Measurements from ENCODE around the gene GALNT3. TPM values are rescaled to one million over a fixed set of nuclear protein-coding genes. Genes with fewer than 3 reads are reported as not detected.

GALNT3 gene
- total RNA-seq, 4 donors from 2014 or later, result 0.20 to 1.7 (median 0.56) TPM; not detected in 1

DNA sequence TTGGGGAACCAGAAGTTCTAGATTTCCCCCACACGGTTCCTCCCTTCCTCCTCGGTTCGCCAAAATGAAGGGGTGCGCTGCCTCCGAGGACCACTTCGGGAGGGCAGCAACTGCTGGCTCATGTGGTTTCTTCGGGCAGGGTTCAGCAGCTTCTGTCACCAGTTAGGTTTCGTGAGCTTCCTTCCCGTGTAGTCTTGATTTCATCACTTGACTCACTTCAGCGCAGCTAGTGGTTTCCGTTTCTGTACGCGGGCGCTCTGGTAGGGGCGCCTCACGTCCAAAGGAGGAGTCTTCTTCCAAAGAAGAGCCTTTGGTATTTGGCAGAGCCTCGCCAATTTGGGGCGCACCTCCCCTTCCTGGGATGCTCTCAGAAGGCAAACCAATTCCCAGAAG is 485 bp upstream of the GALNT3 start:
- H3K36me3 ChIP-seq, result no peaks in the 10 kb centered on the region
- no peak for DNase-seq
- no peak for ATAC-seq
- no peak for TF ChIP-seq CTCF (IDR thresholded peaks at IDR 0.05 in 4 of 5, conservative IDR thresholded peaks at IDR 0.05 in 1 of 5)
- H3K4me1 ChIP-seq, result peaks cover 0 to 14% of the 10 kb centered on the region in 2 donors
- H3K27ac ChIP-seq, result no peak overlapping the region
- peak overlapping the region; percentile 18 to 50 (median 45) for H3K4me3 ChIP-seq
- H3K27me3 ChIP-seq, result peaks cover 14 to 44% (median 27%) of the 10 kb centered on the region in 3 donors
- intact Hi-C loops (cut with DNase I; ENCODE audit: low total_unique reads) (no loop called here), in situ Hi-C loops (cut with MboI; ENCODE audit: low sequenced_read_pairs in 4 of 4) (no loop called here)
- H3K9me3 ChIP-seq, result no peaks in the 10 kb centered on the region

DNA sequence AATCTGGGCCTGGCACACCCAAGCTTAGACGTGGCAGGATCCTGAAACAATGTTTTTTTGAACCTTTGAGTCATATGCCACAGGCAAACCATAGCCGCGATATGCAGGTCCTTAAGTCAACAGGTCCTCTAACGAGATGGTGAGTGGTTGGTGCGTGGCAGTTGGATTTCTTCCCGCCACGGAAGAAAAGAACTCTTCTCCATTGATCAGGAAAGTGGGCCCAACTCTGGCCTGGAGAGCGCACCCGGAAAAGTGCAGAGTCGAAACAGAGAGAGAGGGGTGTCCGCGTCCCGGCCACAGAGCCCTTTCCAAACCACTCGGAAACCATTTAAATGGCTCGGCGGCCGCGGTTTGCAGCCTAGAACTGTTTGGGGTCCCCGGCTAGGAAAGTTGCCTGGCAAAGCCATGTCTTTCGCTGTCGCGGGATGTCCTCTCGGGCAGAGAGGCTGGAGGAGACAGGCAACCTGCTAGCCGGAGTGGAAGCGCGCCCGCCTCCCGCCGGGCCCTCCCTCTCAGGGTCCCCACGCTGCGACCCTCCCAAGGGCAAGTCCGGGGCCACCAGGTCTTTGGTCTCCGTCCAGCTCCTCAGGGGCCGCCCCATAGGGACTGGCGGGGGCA is 777 bp downstream of the GALNT3 start:
- Histone ChIP-seq H3K9me3 (no peaks in the 10 kb centered on the region), H3K4me1 (peaks cover 0 to 14% of the 10 kb centered on the region in 2 donors), H3K36me3 (no peaks in the 10 kb centered on the region), H3K27ac (no peak overlapping the region), H3K4me3 (peak overlapping the region; percentile 18 to 50 (median 45)), H3K27me3 (peaks cover 14 to 44% (median 27%) of the 10 kb centered on the region in 3 donors)
- DNase-seq (no peak), ATAC-seq (no peak)
- in situ Hi-C loops (cut with MboI; ENCODE audit: low sequenced_read_pairs in 4 of 4), result no loop called here
- TF ChIP-seq CTCF (IDR thresholded peaks at IDR 0.05 in 4 of 5, conservative IDR thresholded peaks at IDR 0.05 in 1 of 5) (no peak), POLR2A (IDR thresholded peaks at IDR 0.05) (no peak)
- intact Hi-C loops (cut with DNase I; ENCODE audit: low total_unique reads), result no loop called here

- Histone ChIP-seq H3K36me3 (no peaks in the 10 kb centered on the region), H3K27ac (no peak overlapping the region), H3K4me1 (peaks cover 0 to 14% of the 10 kb centered on the region in 2 donors), H3K9me3 (no peaks in the 10 kb centered on the region), H3K27me3 (peaks cover 14 to 41% (median 27%) of the 10 kb centered on the region in 3 donors), H3K4me3 (no peak overlapping the region)
- in situ Hi-C loops (cut with MboI; ENCODE audit: low sequenced_read_pairs in 4 of 4) (no loop called here), intact Hi-C loops (cut with DNase I; ENCODE audit: low total_unique reads) (no loop called here)
- TF ChIP-seq CTCF (IDR thresholded peaks at IDR 0.05 in 4 of 5, conservative IDR thresholded peaks at IDR 0.05 in 1 of 5), result no peak
- TF ChIP-seq POLR2A (IDR thresholded peaks at IDR 0.05), result no peak
- DNase-seq, result no peak
- no peak for ATAC-seq
These were observed 2.0 kb downstream of the GALNT3 start for GRCh38 chr2:165792104-165792454.

DNA sequence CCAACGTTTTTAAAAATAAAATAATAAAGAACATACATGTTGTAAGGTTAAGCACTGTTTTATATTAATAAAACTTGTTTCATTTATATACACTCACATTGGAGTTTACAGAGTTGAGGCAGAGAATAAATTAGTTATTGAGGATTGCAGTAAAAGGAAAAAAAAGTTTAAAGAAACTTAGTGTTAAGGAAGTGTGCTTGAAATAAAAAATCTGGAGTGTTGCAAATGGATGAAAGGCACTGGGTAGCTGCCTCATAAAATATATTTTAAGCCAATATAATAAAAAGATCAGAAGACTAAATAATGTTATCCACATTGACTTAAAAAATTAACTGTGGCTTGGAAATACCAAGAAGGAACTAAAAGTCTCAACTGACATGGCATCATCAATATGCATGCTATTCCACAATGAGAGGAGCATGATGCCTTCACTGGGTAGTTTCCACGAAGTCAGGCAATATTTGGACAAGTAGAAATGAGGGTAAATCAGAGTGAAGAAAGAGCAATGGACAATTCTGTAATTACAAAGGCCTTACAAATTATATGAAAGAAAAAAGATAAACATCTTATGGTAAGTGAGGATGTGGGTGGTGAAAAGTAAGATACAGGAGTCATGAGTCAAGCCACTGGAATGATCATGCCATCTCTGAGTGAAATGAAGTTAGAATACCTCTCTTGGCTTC is 2.5 kb downstream of the GALNT3 start:
- H3K27ac ChIP-seq, result no peak overlapping the region
- H3K27me3 ChIP-seq, result peaks cover 14 to 41% (median 27%) of the 10 kb centered on the region in 3 donors
- TF ChIP-seq POLR2A (IDR thresholded peaks at IDR 0.05), result no peak
- TF ChIP-seq CTCF (IDR thresholded peaks at IDR 0.05 in 4 of 5, conservative IDR thresholded peaks at IDR 0.05 in 1 of 5), result no peak
- in situ Hi-C loops (cut with MboI; ENCODE audit: low sequenced_read_pairs in 4 of 4), result no loop called here
- no peak overlapping the region for H3K4me3 ChIP-seq
- DNase-seq, result no peak
- no peaks in the 10 kb centered on the region for H3K36me3 ChIP-seq
- H3K4me1 ChIP-seq, result peaks cover 0 to 14% of the 10 kb centered on the region in 2 donors
- no peaks in the 10 kb centered on the region for H3K9me3 ChIP-seq
- intact Hi-C loops (cut with DNase I; ENCODE audit: low total_unique reads), result no loop called here
- ATAC-seq, result no peak
